ENCODE measurements around the gene NRM.

DNA sequence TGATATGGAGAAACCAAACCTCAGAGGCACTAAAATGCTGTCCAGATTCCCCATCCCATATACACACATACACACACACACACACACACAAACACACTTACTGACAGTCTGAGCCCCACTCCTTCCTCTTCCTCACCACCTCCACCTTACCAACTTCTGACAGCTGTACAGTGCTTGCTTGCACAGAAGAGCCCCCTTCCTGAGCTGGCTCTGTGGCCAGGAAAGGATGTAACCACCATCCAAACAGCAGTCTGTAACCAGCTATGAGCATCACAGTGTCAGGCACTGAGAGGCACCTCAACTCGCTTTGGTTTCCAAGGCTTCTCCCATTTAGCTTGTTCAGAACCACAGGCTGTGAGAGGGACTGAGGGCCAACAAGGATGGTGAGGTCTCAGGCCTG lies 49.7 kb downstream of the NRM start:
- TF ChIP-seq, protein P1, sequence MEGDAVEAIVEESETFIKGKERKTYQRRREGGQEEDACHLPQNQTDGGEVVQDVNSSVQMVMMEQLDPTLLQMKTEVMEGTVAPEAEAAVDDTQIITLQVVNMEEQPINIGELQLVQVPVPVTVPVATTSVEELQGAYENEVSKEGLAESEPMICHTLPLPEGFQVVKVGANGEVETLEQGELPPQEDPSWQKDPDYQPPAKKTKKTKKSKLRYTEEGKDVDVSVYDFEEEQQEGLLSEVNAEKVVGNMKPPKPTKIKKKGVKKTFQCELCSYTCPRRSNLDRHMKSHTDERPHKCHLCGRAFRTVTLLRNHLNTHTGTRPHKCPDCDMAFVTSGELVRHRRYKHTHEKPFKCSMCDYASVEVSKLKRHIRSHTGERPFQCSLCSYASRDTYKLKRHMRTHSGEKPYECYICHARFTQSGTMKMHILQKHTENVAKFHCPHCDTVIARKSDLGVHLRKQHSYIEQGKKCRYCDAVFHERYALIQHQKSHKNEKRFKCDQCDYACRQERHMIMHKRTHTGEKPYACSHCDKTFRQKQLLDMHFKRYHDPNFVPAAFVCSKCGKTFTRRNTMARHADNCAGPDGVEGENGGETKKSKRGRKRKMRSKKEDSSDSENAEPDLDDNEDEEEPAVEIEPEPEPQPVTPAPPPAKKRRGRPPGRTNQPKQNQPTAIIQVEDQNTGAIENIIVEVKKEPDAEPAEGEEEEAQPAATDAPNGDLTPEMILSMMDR (IDR thresholded peaks at IDR 0.05) = no peak
- TF ChIP-seq POLR2A (IDR thresholded peaks at IDR 0.05; ENCODE audit: low read depth) (no peak), EP300 (IDR thresholded peaks at IDR 0.05) (no peak), POLR2AphosphoS5 (IDR thresholded peaks at IDR 0.05) (no peak)
